PC-9 (cell line): ENCODE results near the gene NLRP11. TPM values are rescaled to one million over a fixed set of nuclear protein-coding genes. Genes with fewer than 3 reads are reported as not detected.

Experiments
- Bru-seq: library from RNA; stranded (reverse); fragments of 400-500 nt; gene quantifications from one replicate; lab custom pipeline; 2021; lab: Mats Ljungman, UMichigan
- BruChase-seq, 2 experiments: library from RNA; stranded (reverse); fragments of 400-500 nt; gene quantifications; one replicate each; lab custom pipeline; 2021; lab: Mats Ljungman, UMichigan
- BruUV-seq: library from RNA; stranded (reverse); fragments of 400-500 nt; replicated peaks from 2 replicates; lab custom pipeline; 2021; lab: Mats Ljungman, UMichigan
- CTCF ChIA-PET: fragments of 300-600 bp; sonication (Branson Sonifier 250); formaldehyde crosslinking; loops from one replicate; lab custom pipeline; 2022; ENCODE audit warnings: antibody characterized with exemption; lab: Charles Lee
- POLR2A ChIA-PET: fragments of 300-600 bp; sonication (Branson Sonifier 250); formaldehyde crosslinking; loops from one replicate; lab custom pipeline; 2022; ENCODE audit warnings: antibody characterized with exemption; ENCODE audit not compliant: unreplicated experiment; lab: Charles Lee
- DNase-seq, 2 experiments: peaks; one replicate each; pipeline versions ENCODE4 v3.0.0 to v3.0.0-alpha.2; 2015 to 2022; ENCODE audit warnings: mixed read lengths in 1 of 2
- H2AFZ ChIP-seq: fragments of 200-600 bp; sonication (generic); 2 replicates; pipeline ENCODE4 v1.8.1; 2017; ENCODE audit warnings: antibody characterized with exemption
- H3F3A ChIP-seq: fragments of 200-600 bp; sonication (generic); 2 replicates; pipeline ENCODE4 v1.8.1; 2017; ENCODE audit warnings: antibody characterized with exemption, mild to moderate bottlenecking, low read depth; ENCODE audit not compliant: insufficient read depth
- H3K27ac ChIP-seq: fragments of 200-600 bp; sonication (generic); 2 replicates; pipeline ENCODE4 v1.6.1; 2016; ENCODE audit warnings: mixed run types
- H3K27me3 ChIP-seq: fragments of 200-600 bp; sonication (generic); 2 replicates; pipeline ENCODE4 v1.6.1; 2016; ENCODE audit warnings: low read depth, mixed run types; ENCODE audit not compliant: insufficient read depth
- H3K36me3 ChIP-seq: fragments of 200-600 bp; sonication (generic); 2 replicates; pipeline ENCODE4 v1.6.1; 2016; ENCODE audit warnings: low read depth, mixed run types
- H3K4me1 ChIP-seq: fragments of 200-600 bp; sonication (generic); replicated peaks from 2 replicates; pipeline ENCODE4 v1.6.1; 2016; ENCODE audit warnings: mixed run types; ENCODE audit not compliant: insufficient read depth
- H3K4me2 ChIP-seq: fragments of 200-600 bp; sonication (generic); 2 replicates; pipeline ENCODE4 v1.6.1; 2017; ENCODE audit warnings: mixed run types
- H3K4me3 ChIP-seq: fragments of 200-600 bp; sonication (generic); 2 replicates; pipeline ENCODE4 v1.6.1; 2016; ENCODE audit warnings: mixed run types
- H3K79me2 ChIP-seq: fragments of 200-600 bp; sonication (generic); 2 replicates; pipeline ENCODE4 v1.6.1; 2017; ENCODE audit warnings: low read depth, mixed run types
- H3K9me2 ChIP-seq: fragments of 200-600 bp; sonication (generic); 2 replicates; pipeline ENCODE4 v1.8.1; 2017; ENCODE audit warnings: mild to moderate bottlenecking; ENCODE audit not compliant: insufficient read depth
- H3K9me3 ChIP-seq: fragments of 200-600 bp; sonication (generic); 2 replicates; pipeline ENCODE4 v1.8.1; 2016; ENCODE audit warnings: low read depth; ENCODE audit not compliant: insufficient read depth
- H4K20me1 ChIP-seq: fragments of 200-600 bp; sonication (generic); 2 replicates; pipeline ENCODE4 v1.8.1; 2017; ENCODE audit not compliant: insufficient read depth
- CTCF ChIP-seq: fragments of 200-600 bp; sonication (generic); conservative IDR thresholded peaks from 2 replicates; pipeline ENCODE4 v1.6.1; 2017; ENCODE audit warnings: mixed run types, antibody characterized with exemption, mild to moderate bottlenecking, moderate library complexity
- EZH2 ChIP-seq: fragments of 200-600 bp; sonication (generic); IDR thresholded peaks from 2 replicates; pipeline ENCODE4 v1.8.0; 2017; ENCODE audit warnings: antibody characterized with exemption, low read depth
- intact Hi-C: fragments of 100-400 bp; cut with micrococcal nuclease; formaldehyde crosslinking; loops from one replicate; pipeline ENCODE4 v1.10.0; 2022; ENCODE audit not compliant: unreplicated experiment
- long read RNA-seq: library from polyadenylated mRNA; stranded (forward); transcript quantifications from one replicate; pipeline ENCODE4 v2.0.0, GENCODE V29; 2022
- total RNA-seq: library from RNA; stranded (reverse); gene quantifications from 2 replicates; pipeline ENCODE4 v1.2.3, GENCODE V29; 2021

NLRP11 gene
- total RNA-seq (not detected in 2 replicates), Bru-seq, nascent RNA (percentile 10 among the genes with signal in this experiment), BruChase-seq, experiment 1, labeled RNA remaining after a 2-hour chase (percentile 5 among the genes with signal in this experiment), BruChase-seq, experiment 2, labeled RNA remaining after a 6-hour chase (percentile 8 among the genes with signal in this experiment)
- long read RNA-seq, result 0 reads

- ChIA-PET POLR2A (no interaction called here), CTCF (interaction anchor here (0.6 kb wide), 1 partner anchor 26 kb away, joined by 3 read pairs; no protein-coding TSS in a partner anchor)
- intact Hi-C loops, result no loop called here
- TF ChIP-seq EZH2, result no peak
- TF ChIP-seq CTCF, result no peak
- H4K20me1 ChIP-seq, result no peaks in the 10 kb centered on the region
- H3K4me1 ChIP-seq, result no peaks in the 10 kb centered on the region
- H3K27ac ChIP-seq, result no peak within 1 kb of the TSS
- no peak within 1 kb of the TSS for H3K4me3 ChIP-seq
- H3F3A ChIP-seq, result no peaks in the 10 kb centered on the region
- BruUV-seq, result no TSS peak
- peak in 1 of 2 experiments; percentile 36 for DNase-seq
- peaks cover 64% of the 10 kb centered on the region for H3K27me3 ChIP-seq
- H3K9me2 ChIP-seq, result no peaks in the 10 kb centered on the region; the same call in 1 of the 2 replicates
- no peak within 1 kb of the TSS for H3K4me2 ChIP-seq
- no peak within 1 kb of the TSS for H2AFZ ChIP-seq
- H3K9me3 ChIP-seq, result peaks cover 3% of the 10 kb centered on the region; the same call in 1 of the 2 replicates
- no peaks in the 10 kb centered on the region for H3K36me3 ChIP-seq
- H3K79me2 ChIP-seq, result no peaks in the 10 kb centered on the region
Measured at GRCh38 chr19:55831846-55832245, at the start of gene NLRP11. Gene NLRP11 (minus strand): TSS chr19:55831999. CDS start chr19:55818174, 13,825 bp downstream.

GRCh38 chr19:55877211-55877610 is 45.4 kb upstream of the NLRP11 start:
- ChIA-PET POLR2A (no interaction called here), CTCF (no interaction called here)
- Histone ChIP-seq H2AFZ (no peak overlapping the region), H3K79me2 (no peaks in the 10 kb centered on the region), H3K27ac (no peak overlapping the region), H3K4me1 (no peaks in the 10 kb centered on the region), H3K9me3 (no peaks in the 10 kb centered on the region), H3K4me3 (no peak overlapping the region), H3K36me3 (no peaks in the 10 kb centered on the region), H4K20me1 (no peaks in the 10 kb centered on the region), H3K9me2 (no peaks in the 10 kb centered on the region), H3F3A (no peaks in the 10 kb centered on the region), H3K4me2 (no peak overlapping the region), H3K27me3 (peaks cover 95% of the 10 kb centered on the region)
- TF ChIP-seq EZH2 (no peak), CTCF (no peak)
- no peak for DNase-seq
- BruUV-seq, result no TSS peak
- intact Hi-C loops, result no loop called here

GRCh38 chr19:55870736-55871135 is 38.9 kb upstream of the NLRP11 start:
- Histone ChIP-seq H3K27me3 (peaks cover 98% of the 10 kb centered on the region), H3K4me3 (no peak overlapping the region), H3K79me2 (no peaks in the 10 kb centered on the region), H3K27ac (no peak overlapping the region), H3K9me2 (no peaks in the 10 kb centered on the region), H3K9me3 (no peaks in the 10 kb centered on the region), H2AFZ (0 out of 2 replicates have a peak overlapping the region, but pooled peaks have one; percentile 4), H3K36me3 (no peaks in the 10 kb centered on the region), H3K4me2 (no peak overlapping the region), H3F3A (no peaks in the 10 kb centered on the region), H3K4me1 (no peaks in the 10 kb centered on the region), H4K20me1 (no peaks in the 10 kb centered on the region)
- intact Hi-C loops, result no loop called here
- DNase-seq, result no peak
- ChIA-PET POLR2A (no interaction called here), CTCF (no interaction called here)
- BruUV-seq, result no TSS peak
- TF ChIP-seq EZH2, result no peak
- TF ChIP-seq CTCF, result no peak
